Loucy (cell line): ENCODE measurements around the gene PDE9A.

Experiments used
- CTCF ChIP-seq: fragments of 200-600 bp; sonication (generic); conservative IDR thresholded peaks from 2 replicates; pipeline ENCODE4 v1.5.1; 2014; ENCODE audit warnings: mild to moderate bottlenecking, antibody characterized with exemption, low read length
- EZH2phosphoT487 ChIP-seq: fragments of 200-600 bp; IDR thresholded peaks from 2 replicates; pipeline ENCODE4 v1.6.1; 2018; ENCODE audit warnings: antibody characterized with exemption, mild to moderate bottlenecking, moderate library complexity, borderline replicate concordance

GRCh38 chr21:42758721-42759593, 105.5 kb downstream of the PDE9A start:
- TF ChIP-seq CTCF (no peak), EZH2phosphoT487 (no peak)
